ENCODE measurements around the gene DNALI1.
"Not testable (repeated sequence)": the region's sequence is repeated elsewhere in the genome, so short reads cannot be mapped to it uniquely, and the experiment has no call there.

Gene DNALI1

GRCh38 chr1:37557402-37557801, 662 bp downstream of the DNALI1 start:
- DNase-seq: no peak

GRCh38 chr1:37558411-37558810, 1.7 kb downstream of the DNALI1 start:
- no peak for DNase-seq

DNA sequence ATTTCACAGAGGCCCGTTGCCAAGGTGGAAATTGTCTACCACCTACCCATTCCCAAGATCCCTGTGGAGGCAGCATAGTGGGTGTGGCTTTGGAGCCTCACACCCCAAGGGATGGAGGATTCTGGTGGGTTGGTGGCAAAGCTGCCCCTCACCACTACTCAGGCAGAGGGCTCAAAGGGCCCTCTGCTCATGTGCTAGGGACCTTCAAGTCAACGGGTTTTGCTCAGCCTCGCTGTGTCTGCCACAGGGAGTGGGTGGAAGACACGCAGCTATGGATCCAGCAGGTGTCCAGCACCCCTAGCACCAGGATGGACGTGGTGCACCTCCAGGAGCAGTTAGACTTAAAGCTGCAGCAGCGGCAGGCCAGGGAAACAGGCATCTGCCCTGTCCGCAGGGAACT, 2.3 kb downstream of the DNALI1 start:
- no peak for DNase-seq

GRCh38 chr1:37559957-37560379, 3.2 kb downstream of the DNALI1 start:
- DNase-seq: not testable (repeated sequence)

GRCh38 chr1:37560401-37561132, 3.8 kb downstream of the DNALI1 start:
- no peak for DNase-seq

DNA sequence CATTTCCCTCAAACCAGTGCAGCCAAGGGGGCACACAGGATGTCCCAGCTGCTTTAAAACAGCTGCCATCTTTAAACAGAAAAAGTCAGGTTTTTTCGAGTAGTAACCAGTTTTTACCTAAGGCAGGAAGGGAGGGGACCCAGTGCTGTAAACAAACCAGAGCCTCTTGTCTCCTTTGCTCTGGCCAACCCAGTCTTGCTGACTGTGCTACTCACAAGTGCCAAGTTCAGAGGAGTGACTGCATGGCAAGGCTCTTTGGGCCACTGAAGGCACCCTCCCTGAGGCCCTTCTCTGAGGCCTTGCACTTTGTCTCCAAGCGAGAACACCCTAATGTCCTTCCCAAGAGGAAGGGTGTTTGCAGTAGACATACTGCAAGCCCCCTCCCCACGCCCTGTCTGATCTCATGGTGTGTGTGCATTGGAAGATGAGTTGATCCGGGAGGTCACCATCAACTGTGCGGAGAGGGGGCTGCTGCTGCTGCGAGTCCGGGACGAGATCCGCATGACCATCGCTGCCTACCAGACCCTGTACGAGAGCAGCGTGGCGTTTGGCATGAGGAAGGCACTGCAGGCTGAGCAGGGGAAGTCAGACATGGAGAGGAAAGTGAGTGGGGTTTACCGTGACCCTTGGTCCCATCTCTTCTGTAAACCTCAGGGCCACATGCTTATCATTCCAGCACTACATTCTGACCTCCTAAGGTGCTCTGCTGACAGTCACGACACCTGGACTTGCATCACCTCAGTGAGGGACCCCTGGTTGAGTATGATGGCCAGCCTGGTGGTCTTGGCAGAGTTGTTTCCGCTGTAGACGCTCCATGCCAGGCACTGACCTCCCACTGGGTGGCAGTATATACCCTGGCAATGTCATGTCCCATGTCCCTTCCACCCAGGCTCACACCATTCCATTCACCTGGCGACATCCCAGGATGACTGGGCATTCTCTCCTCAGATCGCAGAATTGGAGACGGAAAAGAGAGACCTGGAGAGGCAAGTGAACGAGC, 4.7 kb downstream of the DNALI1 start:
- DNase-seq: peak; percentile 36

DNA sequence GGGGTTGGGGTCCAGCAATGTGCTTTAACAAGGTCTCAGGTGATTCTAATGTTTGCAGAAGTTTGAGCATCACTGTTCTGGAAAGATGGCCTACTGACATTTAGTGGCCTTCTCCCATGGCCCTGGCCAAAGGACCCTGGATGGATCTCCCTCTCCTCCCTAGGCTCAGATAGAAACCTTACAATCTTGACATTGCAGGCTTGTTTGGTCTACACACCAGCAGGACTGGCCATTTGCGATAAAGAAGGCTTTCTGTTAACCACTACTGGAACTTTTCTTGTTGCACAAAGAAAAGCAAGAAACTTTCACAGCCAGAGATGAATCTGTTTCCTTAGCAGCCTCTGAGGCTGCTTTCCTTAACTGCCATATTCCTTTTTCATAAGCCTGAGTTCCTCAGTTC, 6.2 kb downstream of the DNALI1 start:
- no peak for DNase-seq

DNA sequence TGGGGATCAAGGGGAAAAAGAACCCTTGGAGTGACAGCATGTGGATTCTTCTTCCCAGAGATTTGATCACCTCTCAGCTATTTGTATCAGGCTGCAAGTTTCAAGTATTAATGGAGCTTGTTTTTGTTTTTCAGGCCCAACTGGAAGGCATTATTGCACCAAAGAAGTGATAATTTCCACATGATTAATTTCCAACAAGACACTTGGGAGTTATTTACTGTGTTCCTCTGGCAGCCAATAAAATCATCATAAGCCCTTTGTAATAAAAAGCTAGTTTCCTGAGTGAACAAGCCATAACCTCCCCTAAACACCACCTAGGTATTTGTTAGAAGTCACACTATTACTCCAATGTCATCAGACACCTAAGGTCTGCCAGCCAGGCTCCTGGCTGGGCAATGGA, 8.2 kb downstream of the DNALI1 start:
- DNase-seq: no peak

DNA sequence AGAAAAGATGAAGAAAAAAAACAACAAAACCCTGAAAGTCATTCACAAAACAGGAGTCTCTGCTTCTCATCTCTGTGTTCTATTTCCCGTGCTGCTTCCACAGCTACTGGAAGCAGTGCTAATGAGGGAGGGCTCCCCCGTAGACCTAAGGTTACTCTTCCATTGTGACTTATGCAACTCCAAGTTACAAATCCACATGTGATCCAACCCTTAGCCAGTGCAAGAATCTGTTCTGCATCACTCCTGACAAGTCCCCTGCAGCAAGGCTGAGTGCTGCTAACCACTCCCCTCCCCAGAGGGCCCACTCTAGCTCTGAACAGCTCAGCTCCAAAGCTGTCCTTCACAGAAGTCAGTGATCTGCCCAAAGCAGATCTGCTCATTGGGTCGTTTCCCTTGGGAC, 10.3 kb downstream of the DNALI1 start:
- no peak for DNase-seq

DNA sequence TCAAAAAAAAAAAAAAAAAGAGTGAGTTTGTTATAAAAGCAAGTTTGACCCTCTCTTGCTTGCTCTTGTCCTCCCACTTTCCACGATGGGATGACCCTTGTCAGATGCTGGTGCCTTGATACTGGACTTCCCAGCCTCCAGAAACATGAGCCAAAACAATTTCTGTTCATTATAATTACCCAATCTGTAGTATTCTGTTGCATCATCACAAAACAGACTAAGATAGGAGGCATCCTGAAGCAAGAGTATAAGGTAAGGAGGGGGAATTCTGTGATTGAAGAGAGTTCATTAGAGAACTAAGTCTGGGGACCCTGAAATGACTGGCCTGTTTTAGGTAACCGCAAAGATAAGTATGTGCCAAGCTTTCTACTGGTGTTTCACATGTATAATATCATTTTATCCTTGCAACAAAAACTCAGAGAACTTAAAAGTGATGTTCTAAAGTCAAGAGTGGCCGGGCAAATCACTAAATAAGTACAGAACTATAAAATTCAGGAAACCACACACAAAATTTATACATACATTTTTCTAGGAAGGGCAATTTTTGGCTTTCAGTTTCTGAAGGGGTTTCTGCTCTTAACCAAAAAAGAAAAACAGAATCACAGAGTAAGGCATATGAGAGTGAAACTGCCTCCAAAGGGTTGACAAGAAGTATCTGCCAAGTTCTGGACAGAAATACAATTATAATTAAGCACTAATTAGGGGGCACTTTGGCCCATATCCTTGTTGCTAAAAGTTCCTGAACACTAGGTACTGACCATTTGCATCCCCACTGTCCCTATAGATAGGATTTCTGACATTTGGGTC, 14.0 kb downstream of the DNALI1 start:
- DNase-seq: no peak

- DNase-seq: peak; percentile 89
Observed at GRCh38 chr1:37574834-37575480, 18.2 kb downstream of the DNALI1 start.

DNA sequence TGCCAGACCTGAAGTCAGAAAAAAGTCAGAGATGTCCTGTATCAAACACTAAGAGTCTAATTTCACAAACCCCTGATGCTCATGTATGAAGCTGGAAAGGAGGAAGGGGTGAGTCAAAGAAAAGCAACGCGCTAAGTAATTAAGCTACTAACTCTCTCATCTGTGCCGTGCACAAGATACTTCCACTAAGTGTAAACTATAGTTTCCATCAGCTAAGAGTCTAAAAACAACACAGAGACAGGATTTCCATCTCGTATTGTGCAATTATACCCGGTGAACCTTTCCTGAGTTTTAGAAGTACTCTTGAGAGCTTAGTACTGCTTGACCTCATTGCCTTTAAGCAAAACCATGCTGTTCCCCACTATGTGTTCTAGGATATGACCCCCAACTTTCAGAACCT, 19.0 kb downstream of the DNALI1 start:
- DNase-seq: peak; percentile 53

- not testable (repeated sequence) for DNase-seq
Observed at GRCh38 chr1:37584544-37584943, 27.8 kb downstream of the DNALI1 start.

GRCh38 chr1:37588939-37589338, 32.2 kb downstream of the DNALI1 start:
- DNase-seq: no peak

DNA sequence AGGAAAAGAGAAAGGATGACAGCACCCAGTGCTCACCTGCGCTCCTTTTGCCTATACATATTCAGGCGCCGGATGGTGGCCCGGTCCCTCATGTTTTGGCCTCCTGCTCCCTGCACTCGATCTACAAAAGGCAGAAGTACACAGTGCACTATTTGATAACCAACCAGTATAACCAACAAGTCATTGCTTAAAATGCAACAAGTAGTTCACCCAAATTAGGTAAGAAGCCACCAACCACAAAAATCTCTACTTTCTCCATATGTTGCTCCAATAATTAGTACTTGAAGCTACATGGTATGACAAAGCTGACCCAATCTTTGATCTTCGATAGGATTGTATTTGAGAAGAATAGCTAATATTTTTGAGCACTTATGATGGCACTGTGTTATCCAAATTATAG, 37.0 kb downstream of the DNALI1 start:
- DNase-seq: no peak

DNA sequence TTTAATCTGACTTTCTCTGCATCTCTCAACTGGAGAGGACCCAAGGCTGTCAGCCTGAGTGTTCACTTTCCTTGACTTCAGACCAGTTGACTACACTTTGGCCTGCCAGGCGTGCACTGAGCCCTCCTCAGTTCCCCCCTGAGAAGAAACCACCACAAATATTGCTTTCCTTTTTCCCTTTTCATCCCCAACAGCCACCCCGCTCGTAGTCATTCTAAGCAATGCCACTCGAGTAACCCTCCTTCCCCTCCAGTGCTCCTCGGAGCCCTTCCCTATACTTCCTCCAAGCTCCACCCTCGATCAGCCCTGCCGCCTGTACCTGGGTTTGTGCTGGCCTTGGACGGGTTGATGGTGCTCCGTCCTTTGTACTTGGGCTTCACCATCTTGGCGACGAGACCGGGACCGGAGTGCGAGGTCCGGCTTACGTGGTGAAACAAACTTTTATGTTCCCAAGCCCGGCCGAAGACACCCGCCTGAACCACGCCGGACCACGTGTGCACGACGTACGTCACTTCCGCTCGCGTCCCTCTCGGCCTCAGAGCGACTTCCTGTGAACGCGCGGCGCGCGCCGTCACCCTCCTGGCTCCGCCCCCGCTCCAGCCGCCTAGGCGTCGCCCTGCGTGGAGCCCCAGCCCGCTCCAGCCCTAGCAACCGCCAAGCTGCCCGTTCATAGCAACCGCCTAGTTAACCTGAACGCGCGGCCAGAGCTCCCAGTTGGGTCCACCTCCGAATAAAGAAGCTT, 38.9 kb downstream of the DNALI1 start, which contains the start of gene GNL2:
Gene GNL2 (minus strand): TSS at position 498 of the 742 bp plus-strand sequence. CDS start 115 bp downstream, at position 383.
- peak; percentile 93 for DNase-seq

GRCh38 chr1:37596182-37596667, 39.5 kb downstream of the DNALI1 start:
- no peak for DNase-seq

DNA sequence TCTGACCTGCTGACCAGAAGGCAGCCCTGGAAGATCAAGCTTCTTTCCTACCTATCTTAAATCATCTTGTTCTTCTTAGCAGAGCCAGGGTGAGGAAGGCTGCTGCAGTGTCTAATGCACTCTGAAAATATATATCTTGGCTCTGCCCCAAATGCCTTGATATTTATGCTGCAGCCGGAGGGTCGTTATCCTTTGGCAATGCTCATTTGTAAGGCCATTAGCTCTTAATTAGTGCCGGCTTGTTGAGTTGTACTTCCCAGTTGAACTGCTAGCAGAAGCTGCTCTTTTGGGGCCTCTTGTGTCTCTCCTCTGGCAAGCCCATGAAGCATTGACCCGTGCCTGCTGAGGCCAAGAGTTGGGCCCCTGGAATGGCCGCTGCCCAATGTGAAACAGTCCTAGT, 43.2 kb downstream of the DNALI1 start:
- DNase-seq: no peak

GRCh38 chr1:37601441-37601840, 44.7 kb downstream of the DNALI1 start:
- DNase-seq: no peak

- peak; percentile 17 for DNase-seq
Observed at GRCh38 chr1:37602750-37603694, 46.3 kb downstream of the DNALI1 start.
